ENCODE data around the gene RBM15.

The RBM15 gene

DNA sequence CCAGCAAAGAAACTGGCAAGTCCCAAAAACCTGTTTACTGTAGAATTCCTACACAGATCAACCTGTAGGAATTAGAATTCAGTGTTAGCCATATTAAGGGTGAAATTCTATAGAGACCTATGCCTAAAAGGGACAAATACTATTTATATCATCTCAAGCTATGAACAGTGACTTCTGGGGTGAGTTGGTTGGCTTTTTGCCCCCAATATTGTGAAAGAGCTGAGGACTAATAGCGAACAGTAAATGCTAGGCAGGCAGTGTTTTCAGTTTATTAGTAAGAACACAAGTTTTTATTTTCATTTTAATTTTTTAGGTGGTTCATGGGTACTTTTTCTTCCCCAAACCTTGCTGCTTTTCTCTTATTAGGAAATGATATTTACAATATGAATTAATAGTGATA is 36.3 kb downstream of the RBM15 start:
- Histone ChIP-seq H3K18ac (ENCODE audit: low read length) (no peak overlapping the region), H3K4me3 (ENCODE audit: low read length in 2 of 2) (no peak overlapping the region), H3K9ac (ENCODE audit: low read depth, low read length, poor library complexity) (no peak overlapping the region), H2BK12ac (ENCODE audit: low read length) (no peak overlapping the region), H3K14ac (ENCODE audit: low read length) (no peak overlapping the region), H2AFZ (ENCODE audit: low read length) (no peak overlapping the region), H3K79me1 (ENCODE audit: low read depth, low read length) (no peaks in the 10 kb centered on the region), H3K4ac (ENCODE audit: low read length) (no peak overlapping the region), H3K27me3 (ENCODE audit: control insufficient read depth in 3 of 3, insufficient read depth in 3 of 3, low read depth in 1 of 3, low read length in 3 of 3) (no peaks in the 10 kb centered on the region), H4K8ac (ENCODE audit: low read depth, low read length) (no peak overlapping the region), H3K23ac (ENCODE audit: low read depth, low read length, poor library complexity) (no peak overlapping the region), H3K4me2 (ENCODE audit: insufficient read depth, low read length, poor library complexity, severe bottlenecking) (no peak overlapping the region), H3K9me3 (replicated peaks in 1 of 2; ENCODE audit: control insufficient read depth in 2 of 2, insufficient read depth in 1 of 2, low read depth in 1 of 2, low read length in 2 of 2) (no peaks in the 10 kb centered on the region), H2BK15ac (ENCODE audit: low read length) (no peak overlapping the region), H2AK5ac (ENCODE audit: low read depth, low read length) (no peak overlapping the region), H4K91ac (ENCODE audit: low read depth, low read length, poor library complexity) (no peak overlapping the region), H3K4me1 (ENCODE audit: control insufficient read depth in 2 of 2, insufficient read depth in 1 of 2, low read depth in 1 of 2, low read length in 2 of 2) (no peaks in the 10 kb centered on the region), H2BK120ac (ENCODE audit: low read depth, low read length) (no peak overlapping the region), H2BK5ac (ENCODE audit: low read length) (no peak overlapping the region), H3K27ac (replicated peaks; ENCODE audit: low read length) (no peak overlapping the region), H3K36me3 (replicated peaks in 1 of 2; ENCODE audit: control insufficient read depth in 2 of 2, insufficient read depth in 2 of 2, low read length in 2 of 2) (peaks cover 8 to 97% of the 10 kb centered on the region in 2 donors)
- DNase-seq (ENCODE audit: low spot score), result no peak
- WGBS, 2 donors (ENCODE audit: extremely low coverage in 2 of 2, insufficient read length in 2 of 2, insufficient replicate concordance in 1 of 2), result no CpG with 5 or more reads among the region's 1 CpG

DNA sequence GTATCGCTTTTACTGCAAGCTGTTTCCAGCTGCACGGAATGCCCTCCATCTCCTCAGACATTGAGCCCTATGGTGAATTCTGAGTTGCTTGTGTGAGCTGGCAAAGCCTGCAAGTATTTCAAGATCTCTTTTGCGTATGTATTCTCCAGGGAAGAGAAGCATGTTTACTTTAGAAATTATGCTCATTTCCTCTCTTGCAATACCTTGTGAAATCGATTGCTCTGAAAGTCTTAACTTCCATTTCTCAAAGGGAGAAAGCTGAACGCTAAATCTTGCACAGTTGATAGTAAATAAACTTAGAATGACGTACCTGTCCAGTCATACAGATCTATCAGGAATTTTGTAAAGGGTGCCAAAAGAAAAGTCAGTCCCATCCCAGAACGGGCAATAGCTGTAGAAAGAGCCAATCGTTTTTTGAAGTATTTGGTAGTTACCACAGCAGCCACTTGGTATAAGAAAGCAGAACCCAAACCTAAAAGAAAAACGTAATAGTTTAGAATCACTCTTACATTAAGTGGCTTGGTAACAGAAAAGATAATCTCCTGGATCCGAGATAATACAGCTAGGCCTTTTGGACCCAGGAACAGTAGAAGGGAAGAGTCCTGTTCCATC is 41.6 kb downstream of the RBM15 start:
- Histone ChIP-seq H3K23ac (ENCODE audit: low read depth, low read length, poor library complexity) (no peak overlapping the region), H3K79me1 (ENCODE audit: low read depth, low read length) (no peaks in the 10 kb centered on the region), H3K18ac (ENCODE audit: low read length) (no peak overlapping the region), H2BK5ac (ENCODE audit: low read length) (no peak overlapping the region), H2AK5ac (ENCODE audit: low read depth, low read length) (no peak overlapping the region), H3K36me3 (replicated peaks in 1 of 2; ENCODE audit: control insufficient read depth in 2 of 2, insufficient read depth in 2 of 2, low read length in 2 of 2) (peaks cover 6 to 62% of the 10 kb centered on the region in 2 donors), H3K4me2 (ENCODE audit: insufficient read depth, low read length, poor library complexity, severe bottlenecking) (no peak overlapping the region), H3K9ac (ENCODE audit: low read depth, low read length, poor library complexity) (no peak overlapping the region), H2BK120ac (ENCODE audit: low read depth, low read length) (no peak overlapping the region), H4K8ac (ENCODE audit: low read depth, low read length) (no peak overlapping the region), H3K9me3 (replicated peaks in 1 of 2; ENCODE audit: control insufficient read depth in 2 of 2, insufficient read depth in 1 of 2, low read depth in 1 of 2, low read length in 2 of 2) (no peaks in the 10 kb centered on the region), H3K4me1 (ENCODE audit: control insufficient read depth in 2 of 2, insufficient read depth in 1 of 2, low read depth in 1 of 2, low read length in 2 of 2) (no peaks in the 10 kb centered on the region), H2BK12ac (ENCODE audit: low read length) (no peak overlapping the region), H3K14ac (ENCODE audit: low read length) (no peak overlapping the region), H3K27ac (replicated peaks; ENCODE audit: low read length) (no peak overlapping the region), H2BK15ac (ENCODE audit: low read length) (no peak overlapping the region), H3K4me3 (ENCODE audit: low read length in 2 of 2) (no peak overlapping the region), H3K27me3 (ENCODE audit: control insufficient read depth in 3 of 3, insufficient read depth in 3 of 3, low read depth in 1 of 3, low read length in 3 of 3) (no peaks in the 10 kb centered on the region), H2AFZ (ENCODE audit: low read length) (no peak overlapping the region), H4K91ac (ENCODE audit: low read depth, low read length, poor library complexity) (no peak overlapping the region), H3K4ac (ENCODE audit: low read length) (no peak overlapping the region)
- WGBS, 2 donors (ENCODE audit: extremely low coverage in 2 of 2, insufficient read length in 2 of 2, insufficient replicate concordance in 1 of 2), result no CpG with 5 or more reads among the region's 10 CpGs
- no peak for DNase-seq (ENCODE audit: low spot score)

DNA sequence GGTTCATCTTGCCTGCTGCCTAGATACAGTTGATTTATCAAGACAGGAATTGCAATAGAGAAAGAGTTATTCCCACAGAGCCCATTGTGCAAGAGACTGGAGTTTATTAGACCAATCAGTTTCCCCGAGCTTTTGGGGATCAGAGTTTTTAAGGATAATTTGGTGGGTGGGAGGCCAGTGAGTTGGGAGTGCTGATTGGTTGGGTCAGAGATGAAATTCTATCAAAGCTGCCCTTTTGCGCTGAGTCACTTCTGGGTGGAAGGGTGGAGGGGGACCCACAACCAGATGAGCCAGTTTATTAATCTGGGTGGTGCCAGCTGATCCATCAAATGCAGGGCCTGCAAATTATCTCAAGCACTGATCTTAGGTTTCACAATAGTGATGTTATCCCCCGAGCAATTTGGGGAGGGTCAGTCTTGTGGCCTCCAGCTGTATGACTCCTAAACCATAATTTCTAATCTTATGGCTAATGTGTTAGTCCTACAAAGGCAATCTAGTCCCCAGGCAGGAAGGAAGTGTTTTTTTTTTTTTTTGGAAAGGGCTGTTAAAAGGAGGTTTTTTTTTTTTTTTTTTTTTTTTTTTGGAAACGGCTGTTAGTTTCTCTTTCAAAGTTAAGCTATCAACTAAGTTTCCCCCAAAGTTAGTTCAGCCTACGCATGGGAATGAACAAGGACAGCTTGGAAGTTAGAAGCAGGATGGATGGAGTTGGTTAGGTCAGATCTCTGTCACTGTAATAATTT is 44.2 kb downstream of the RBM15 start:
- peaks cover 0 to 36% of the 10 kb centered on the region in 2 donors for H3K36me3 ChIP-seq (replicated peaks in 1 of 2; ENCODE audit: control insufficient read depth in 2 of 2, insufficient read depth in 2 of 2, low read length in 2 of 2)
- no peak overlapping the region for H3K4ac ChIP-seq (ENCODE audit: low read length)
- H3K14ac ChIP-seq (ENCODE audit: low read length), result no peak overlapping the region
- no peak overlapping the region for H3K23ac ChIP-seq (ENCODE audit: low read depth, low read length, poor library complexity)
- no peak overlapping the region for H2BK12ac ChIP-seq (ENCODE audit: low read length)
- H2BK120ac ChIP-seq (ENCODE audit: low read depth, low read length), result no peak overlapping the region
- H2AFZ ChIP-seq (ENCODE audit: low read length), result no peak overlapping the region
- H3K9me3 ChIP-seq (replicated peaks in 1 of 2; ENCODE audit: control insufficient read depth in 2 of 2, insufficient read depth in 1 of 2, low read depth in 1 of 2, low read length in 2 of 2), result no peaks in the 10 kb centered on the region
- H3K79me1 ChIP-seq (ENCODE audit: low read depth, low read length), result no peaks in the 10 kb centered on the region
- H2BK5ac ChIP-seq (ENCODE audit: low read length), result no peak overlapping the region
- no peak overlapping the region for H4K91ac ChIP-seq (ENCODE audit: low read depth, low read length, poor library complexity)
- no peak for DNase-seq (ENCODE audit: low spot score)
- H3K4me3 ChIP-seq (ENCODE audit: low read length in 2 of 2), result no peak overlapping the region
- no peaks in the 10 kb centered on the region for H3K27me3 ChIP-seq (ENCODE audit: control insufficient read depth in 3 of 3, insufficient read depth in 3 of 3, low read depth in 1 of 3, low read length in 3 of 3)
- no peak overlapping the region for H2BK15ac ChIP-seq (ENCODE audit: low read length)
- H3K27ac ChIP-seq (replicated peaks; ENCODE audit: low read length), result no peak overlapping the region
- H3K4me1 ChIP-seq (ENCODE audit: control insufficient read depth in 2 of 2, insufficient read depth in 1 of 2, low read depth in 1 of 2, low read length in 2 of 2), result no peaks in the 10 kb centered on the region
- no peak overlapping the region for H3K9ac ChIP-seq (ENCODE audit: low read depth, low read length, poor library complexity)
- H2AK5ac ChIP-seq (ENCODE audit: low read depth, low read length), result no peak overlapping the region
- H4K8ac ChIP-seq (ENCODE audit: low read depth, low read length), result no peak overlapping the region
- H3K18ac ChIP-seq (ENCODE audit: low read length), result no peak overlapping the region
- H3K4me2 ChIP-seq (ENCODE audit: insufficient read depth, low read length, poor library complexity, severe bottlenecking), result no peak overlapping the region
- no CpG with 5 or more reads among the region's 5 CpGs for WGBS, 2 donors (ENCODE audit: extremely low coverage in 2 of 2, insufficient read length in 2 of 2, insufficient replicate concordance in 1 of 2)

DNA sequence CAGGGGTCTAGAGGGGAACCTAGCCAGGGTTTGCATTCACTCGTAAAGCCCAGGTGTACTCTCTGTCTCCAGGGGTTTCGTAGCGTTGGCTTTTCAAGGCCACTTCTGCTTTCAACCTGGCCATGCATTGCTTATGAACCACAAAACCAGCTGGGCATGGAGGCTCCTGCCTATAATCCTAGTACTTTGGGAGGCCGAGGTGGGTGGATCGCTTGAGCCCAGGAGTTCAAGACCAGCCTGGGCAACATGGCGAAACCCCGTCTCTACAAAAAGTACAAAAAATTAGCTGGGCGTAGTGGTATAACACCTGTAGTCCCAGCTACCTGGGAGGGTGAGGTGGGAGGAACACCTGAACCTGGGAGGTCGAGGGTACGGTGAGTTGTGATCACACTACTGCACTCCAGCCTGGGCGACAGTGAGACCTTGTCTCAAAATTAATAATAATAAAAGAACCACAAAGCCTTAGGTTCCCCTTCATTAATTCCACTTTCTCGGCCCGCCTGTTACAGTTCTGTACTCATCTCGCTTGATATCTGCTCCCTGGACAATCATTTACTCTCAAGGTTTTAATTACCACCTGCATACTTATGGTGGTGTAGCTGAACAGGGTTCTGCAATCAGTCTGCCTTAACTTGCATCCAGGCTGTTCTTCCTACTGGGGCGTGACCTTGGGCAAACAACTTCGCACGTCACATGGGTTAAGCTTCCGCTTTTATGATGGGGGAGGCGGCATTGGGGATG is 45.6 kb downstream of the RBM15 start:
- Histone ChIP-seq H3K27ac (replicated peaks; ENCODE audit: low read length) (no peak overlapping the region), H2AFZ (ENCODE audit: low read length) (no peak overlapping the region), H4K8ac (ENCODE audit: low read depth, low read length) (no peak overlapping the region), H4K91ac (ENCODE audit: low read depth, low read length, poor library complexity) (no peak overlapping the region), H2BK120ac (ENCODE audit: low read depth, low read length) (no peak overlapping the region), H3K36me3 (replicated peaks in 1 of 2; ENCODE audit: control insufficient read depth in 2 of 2, insufficient read depth in 2 of 2, low read length in 2 of 2) (peaks cover 0 to 23% of the 10 kb centered on the region in 2 donors), H2BK5ac (ENCODE audit: low read length) (no peak overlapping the region), H3K4me3 (ENCODE audit: low read length in 2 of 2) (no peak overlapping the region), H3K4me1 (ENCODE audit: control insufficient read depth in 2 of 2, insufficient read depth in 1 of 2, low read depth in 1 of 2, low read length in 2 of 2) (no peaks in the 10 kb centered on the region), H3K79me1 (ENCODE audit: low read depth, low read length) (no peaks in the 10 kb centered on the region), H3K4me2 (ENCODE audit: insufficient read depth, low read length, poor library complexity, severe bottlenecking) (no peak overlapping the region), H3K9me3 (replicated peaks in 1 of 2; ENCODE audit: control insufficient read depth in 2 of 2, insufficient read depth in 1 of 2, low read depth in 1 of 2, low read length in 2 of 2) (no peaks in the 10 kb centered on the region), H3K23ac (ENCODE audit: low read depth, low read length, poor library complexity) (no peak overlapping the region), H3K4ac (ENCODE audit: low read length) (no peak overlapping the region), H2BK12ac (ENCODE audit: low read length) (no peak overlapping the region), H3K18ac (ENCODE audit: low read length) (no peak overlapping the region), H2AK5ac (ENCODE audit: low read depth, low read length) (no peak overlapping the region), H3K9ac (ENCODE audit: low read depth, low read length, poor library complexity) (no peak overlapping the region), H3K14ac (ENCODE audit: low read length) (no peak overlapping the region), H3K27me3 (ENCODE audit: control insufficient read depth in 3 of 3, insufficient read depth in 3 of 3, low read depth in 1 of 3, low read length in 3 of 3) (no peaks in the 10 kb centered on the region), H2BK15ac (ENCODE audit: low read length) (no peak overlapping the region)
- WGBS, 2 donors (ENCODE audit: extremely low coverage in 2 of 2, insufficient read length in 2 of 2, insufficient replicate concordance in 1 of 2), result no CpG with 5 or more reads among the region's 19 CpGs
- DNase-seq (ENCODE audit: low spot score), result no peak
